ENCODE measurements around the gene CADM3.
A peak's percentile ranks its signal among the peaks of the same experiment; 100 is the strongest.

CADM3 gene

DNA sequence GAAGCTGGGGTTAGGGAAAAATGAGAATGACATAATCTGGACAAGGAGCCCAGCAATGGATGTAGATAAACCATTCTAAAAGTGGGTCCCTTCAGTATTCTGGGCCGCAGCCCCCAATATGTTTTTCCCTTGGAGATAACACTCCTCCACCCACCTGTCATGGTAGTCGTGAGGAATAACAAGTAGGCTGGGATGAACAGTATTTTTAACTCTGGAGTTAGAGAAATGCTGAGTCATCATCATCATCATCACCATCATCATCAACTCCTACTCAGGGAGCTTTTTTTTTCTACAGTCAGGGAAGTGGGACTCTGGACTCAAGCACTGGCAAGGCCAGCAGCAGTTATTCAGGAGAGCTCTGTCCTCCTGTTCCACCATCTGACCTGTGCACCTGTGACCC is 12.8 kb downstream of the CADM3 start:
- TF ChIP-seq, protein P1, sequence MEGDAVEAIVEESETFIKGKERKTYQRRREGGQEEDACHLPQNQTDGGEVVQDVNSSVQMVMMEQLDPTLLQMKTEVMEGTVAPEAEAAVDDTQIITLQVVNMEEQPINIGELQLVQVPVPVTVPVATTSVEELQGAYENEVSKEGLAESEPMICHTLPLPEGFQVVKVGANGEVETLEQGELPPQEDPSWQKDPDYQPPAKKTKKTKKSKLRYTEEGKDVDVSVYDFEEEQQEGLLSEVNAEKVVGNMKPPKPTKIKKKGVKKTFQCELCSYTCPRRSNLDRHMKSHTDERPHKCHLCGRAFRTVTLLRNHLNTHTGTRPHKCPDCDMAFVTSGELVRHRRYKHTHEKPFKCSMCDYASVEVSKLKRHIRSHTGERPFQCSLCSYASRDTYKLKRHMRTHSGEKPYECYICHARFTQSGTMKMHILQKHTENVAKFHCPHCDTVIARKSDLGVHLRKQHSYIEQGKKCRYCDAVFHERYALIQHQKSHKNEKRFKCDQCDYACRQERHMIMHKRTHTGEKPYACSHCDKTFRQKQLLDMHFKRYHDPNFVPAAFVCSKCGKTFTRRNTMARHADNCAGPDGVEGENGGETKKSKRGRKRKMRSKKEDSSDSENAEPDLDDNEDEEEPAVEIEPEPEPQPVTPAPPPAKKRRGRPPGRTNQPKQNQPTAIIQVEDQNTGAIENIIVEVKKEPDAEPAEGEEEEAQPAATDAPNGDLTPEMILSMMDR (IDR thresholded peaks at IDR 0.05; ENCODE audit: low read depth, low read length), result no peak
- no peaks in the 10 kb centered on the region for H3K9me3 ChIP-seq (ENCODE audit: severe bottlenecking)
- H3K27me3 ChIP-seq (ENCODE audit: insufficient read depth, low read depth, severe bottlenecking), result peaks cover 99% of the 10 kb centered on the region
- no peaks in the 10 kb centered on the region for H3K36me3 ChIP-seq
- no peak overlapping the region for H3K27ac ChIP-seq
- no peak overlapping the region for H3K4me3 ChIP-seq (ENCODE audit: low read depth, low read length)
- no peak for DNase-seq

DNA sequence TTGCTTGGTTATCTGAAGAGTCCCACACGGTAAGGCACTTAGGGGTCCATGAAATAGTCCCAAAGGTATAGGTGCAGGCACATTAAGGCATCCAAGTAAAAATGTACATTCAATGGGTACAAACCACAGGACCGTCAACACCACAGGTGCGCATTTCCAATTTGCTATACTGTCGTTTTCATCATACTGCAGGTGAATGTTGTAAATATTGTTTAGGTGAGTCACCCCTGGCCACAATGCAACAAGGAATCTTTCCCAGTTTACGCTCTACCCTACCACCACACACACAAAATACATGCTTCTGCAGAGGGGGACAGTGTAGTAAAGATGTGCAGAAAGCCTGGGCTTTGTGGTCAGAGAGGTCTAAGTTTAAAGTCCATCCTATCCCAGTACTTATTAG is 13.7 kb downstream of the CADM3 start:
- TF ChIP-seq, protein P1 (IDR thresholded peaks at IDR 0.05; ENCODE audit: low read depth, low read length), result no peak
- Histone ChIP-seq H3K27ac (no peak overlapping the region), H3K27me3 (ENCODE audit: insufficient read depth, low read depth, severe bottlenecking) (peaks cover 99% of the 10 kb centered on the region), H3K36me3 (no peaks in the 10 kb centered on the region), H3K9me3 (ENCODE audit: severe bottlenecking) (no peaks in the 10 kb centered on the region), H3K4me3 (ENCODE audit: low read depth, low read length) (no peak overlapping the region)
- DNase-seq, result no peak

- DNase-seq, result no peak
- H3K36me3 ChIP-seq, result no peaks in the 10 kb centered on the region
- TF ChIP-seq, protein P1 (IDR thresholded peaks at IDR 0.05; ENCODE audit: low read depth, low read length), result no peak
- no peaks in the 10 kb centered on the region for H3K9me3 ChIP-seq (ENCODE audit: severe bottlenecking)
- H3K27ac ChIP-seq, result no peak overlapping the region
- no peak overlapping the region for H3K4me3 ChIP-seq (ENCODE audit: low read depth, low read length)
- H3K27me3 ChIP-seq (ENCODE audit: insufficient read depth, low read depth, severe bottlenecking), result peaks cover 99% of the 10 kb centered on the region
Measured at GRCh38 chr1:159187033-159187432, 15.6 kb downstream of the CADM3 start.

- H3K36me3 ChIP-seq, result no peaks in the 10 kb centered on the region
- peaks cover 100% of the 10 kb centered on the region for H3K27me3 ChIP-seq (ENCODE audit: insufficient read depth, low read depth, severe bottlenecking)
- H3K9me3 ChIP-seq (ENCODE audit: severe bottlenecking), result no peaks in the 10 kb centered on the region
- TF ChIP-seq, protein P1 (IDR thresholded peaks at IDR 0.05; ENCODE audit: low read depth, low read length), result no peak
- H3K4me3 ChIP-seq (ENCODE audit: low read depth, low read length), result no peak overlapping the region
- DNase-seq, result no peak
- H3K27ac ChIP-seq, result no peak overlapping the region
Measured at GRCh38 chr1:159187647-159188374, 16.4 kb downstream of the CADM3 start.

DNA sequence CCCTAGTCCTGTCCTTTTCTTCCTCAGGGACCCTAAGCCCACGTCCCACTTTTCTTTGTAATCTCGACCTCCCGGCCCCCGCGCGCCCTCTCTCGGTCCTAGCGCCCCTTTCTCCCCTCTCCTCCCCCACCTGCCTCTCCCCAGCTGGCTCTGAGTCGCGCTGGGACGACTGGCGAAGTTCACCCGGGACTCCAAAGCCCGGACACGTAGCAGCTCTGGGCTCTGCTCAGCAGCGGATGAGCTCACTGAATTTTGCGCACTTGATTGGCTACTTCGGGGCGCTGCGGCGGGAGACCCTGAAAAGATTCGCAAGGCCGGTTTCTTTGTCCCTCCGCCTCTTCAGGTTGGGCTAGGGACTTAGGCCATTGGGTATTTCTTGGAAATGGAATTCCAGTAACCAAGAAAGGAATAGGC is 17.0 kb downstream of the CADM3 start:
- H3K36me3 ChIP-seq, result no peaks in the 10 kb centered on the region
- TF ChIP-seq, protein P1 (IDR thresholded peaks at IDR 0.05; ENCODE audit: low read depth, low read length), result no peak
- peaks cover 100% of the 10 kb centered on the region for H3K27me3 ChIP-seq (ENCODE audit: insufficient read depth, low read depth, severe bottlenecking)
- DNase-seq, result peak; percentile 44
- no peak overlapping the region for H3K27ac ChIP-seq
- no peaks in the 10 kb centered on the region for H3K9me3 ChIP-seq (ENCODE audit: severe bottlenecking)
- H3K4me3 ChIP-seq (ENCODE audit: low read depth, low read length), result no peak overlapping the region

DNA sequence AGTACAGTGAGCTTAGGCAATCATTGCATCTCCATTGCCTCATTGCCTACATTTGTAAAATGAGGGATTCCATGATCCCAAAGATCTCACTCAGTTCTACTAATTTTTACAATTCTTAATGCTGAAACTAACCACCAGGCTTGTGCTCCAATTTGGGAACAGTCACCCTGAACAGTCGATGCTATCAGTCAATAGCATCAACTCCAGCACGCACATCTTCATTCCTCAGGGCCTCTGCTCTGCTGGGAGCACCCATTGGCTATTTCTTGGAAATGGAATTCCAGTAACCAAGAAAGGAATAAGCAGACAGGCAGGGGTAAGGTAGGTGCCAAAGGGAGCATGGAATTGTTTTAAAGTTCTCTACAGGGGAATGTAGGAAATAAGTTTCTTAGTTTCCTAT is 19.0 kb downstream of the CADM3 start:
- H3K27me3 ChIP-seq (ENCODE audit: insufficient read depth, low read depth, severe bottlenecking), result peaks cover 100% of the 10 kb centered on the region
- no peak for DNase-seq
- TF ChIP-seq, protein P1 (IDR thresholded peaks at IDR 0.05; ENCODE audit: low read depth, low read length), result no peak

More for the DNA sequence above, 19.0 kb downstream of the CADM3 start:
- no peaks in the 10 kb centered on the region for H3K9me3 ChIP-seq (ENCODE audit: severe bottlenecking)
- H3K36me3 ChIP-seq, result no peaks in the 10 kb centered on the region
- no peak overlapping the region for H3K4me3 ChIP-seq (ENCODE audit: low read depth, low read length)
- H3K27ac ChIP-seq, result no peak overlapping the region

Measured in WERI-Rb-1 (cell line).